SH-SY5Y (cell line): ENCODE measurements around the gene ZNF93.

Experiments used
- GATA2 ChIP-seq: IDR thresholded peaks from 2 replicates; pipeline ENCODE4 v1.6.1; 2011; ENCODE audit warnings: mild to moderate bottlenecking, low read depth, low read length
- GATA3 ChIP-seq: IDR thresholded peaks from 2 replicates; pipeline ENCODE4 v1.6.1; 2011; ENCODE audit warnings: low read depth, mild to moderate bottlenecking, low read length, moderate library complexity

DNA sequence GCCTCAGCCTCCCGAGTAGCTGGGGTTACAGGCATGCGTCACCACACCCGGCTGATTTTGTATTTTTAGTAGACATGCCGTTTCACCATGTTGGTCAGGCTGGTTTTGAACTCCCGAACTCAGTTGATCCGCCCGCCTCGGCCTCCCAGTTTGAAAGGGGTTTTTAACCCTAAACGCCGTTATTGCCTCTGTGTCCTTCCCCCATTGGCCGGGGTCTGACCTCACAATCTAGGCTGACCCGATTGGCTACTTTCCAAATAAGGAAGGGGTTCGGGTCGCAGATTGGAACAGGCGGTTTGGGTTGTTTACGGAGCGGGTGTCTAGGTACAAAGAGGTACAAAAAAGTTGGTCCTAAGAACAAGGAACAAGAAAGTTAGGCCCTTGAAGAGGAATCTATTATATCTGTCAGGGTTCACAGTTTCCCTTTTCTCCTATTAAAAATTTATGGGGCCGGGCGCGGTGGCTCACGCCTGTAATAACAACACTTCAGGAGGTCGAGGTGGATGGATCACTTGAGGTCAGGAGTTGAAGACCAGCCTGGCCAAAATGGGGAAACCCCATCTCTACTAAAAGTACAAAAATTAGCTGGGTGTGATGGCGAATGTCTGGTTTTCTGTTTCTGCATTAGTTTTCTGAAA is 34.0 kb upstream of the ZNF93 start:
- TF ChIP-seq GATA2 (no peak), GATA3 (no peak)
